ENCODE data around the gene APBA1. TPM values are rescaled to one million over a fixed set of nuclear protein-coding genes. Genes with fewer than 3 reads are reported as not detected.

The APBA1 gene
- total RNA-seq, 1 donor from 2014 or later = 5.9 TPM

DNA sequence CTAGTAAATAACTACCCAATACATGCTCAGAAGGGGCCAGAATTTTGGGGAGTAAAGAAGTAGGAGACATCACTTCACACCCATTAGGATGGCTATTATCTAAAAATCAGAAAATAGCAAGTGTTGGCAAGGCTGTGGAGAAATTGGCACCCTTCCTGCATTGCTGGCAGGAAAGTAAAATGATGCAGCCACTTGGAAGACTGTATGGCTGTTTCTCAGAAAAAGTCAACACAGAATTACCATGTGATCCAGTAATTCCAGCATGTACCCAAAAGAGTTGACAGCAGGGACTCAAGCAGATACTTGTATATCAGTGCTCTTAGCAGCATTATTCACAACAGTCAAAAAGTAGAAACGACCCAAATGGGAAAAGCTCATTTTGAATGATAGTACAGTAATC is 107.6 kb downstream of the APBA1 start:
- Histone ChIP-seq H3K9me3 (ENCODE audit: insufficient read depth, low read depth, low read length) (no peaks in the 10 kb centered on the region), H3K27me3 (ENCODE audit: insufficient read depth, low read length) (no peaks in the 10 kb centered on the region), H4K20me1 (ENCODE audit: insufficient read depth, low read length) (no peaks in the 10 kb centered on the region), H3K9ac (ENCODE audit: low read length) (no peak overlapping the region), H2AFZ (ENCODE audit: low read depth, low read length) (no peak overlapping the region), H3K36me3 (ENCODE audit: insufficient read depth, low read length) (no peaks in the 10 kb centered on the region), H3K27ac (ENCODE audit: low read depth, low read length) (no peak overlapping the region), H3K79me2 (ENCODE audit: insufficient read depth, low read length) (no peaks in the 10 kb centered on the region), H3K4me2 (ENCODE audit: low read length) (no peak overlapping the region), H3K4me1 (ENCODE audit: insufficient read depth, low read length) (peaks cover 9% of the 10 kb centered on the region), H3K4me3 (ENCODE audit: insufficient read depth, low read depth, low read length) (no peak overlapping the region)
- no peak overlapping the region for H3K4me3 Mint-ChIP-seq (ENCODE audit: unreplicated experiment)
- peaks cover 18% of the 10 kb centered on the region for H3K27me3 Mint-ChIP-seq (ENCODE audit: low read depth, unreplicated experiment)
- TF ChIP-seq, protein P1, sequence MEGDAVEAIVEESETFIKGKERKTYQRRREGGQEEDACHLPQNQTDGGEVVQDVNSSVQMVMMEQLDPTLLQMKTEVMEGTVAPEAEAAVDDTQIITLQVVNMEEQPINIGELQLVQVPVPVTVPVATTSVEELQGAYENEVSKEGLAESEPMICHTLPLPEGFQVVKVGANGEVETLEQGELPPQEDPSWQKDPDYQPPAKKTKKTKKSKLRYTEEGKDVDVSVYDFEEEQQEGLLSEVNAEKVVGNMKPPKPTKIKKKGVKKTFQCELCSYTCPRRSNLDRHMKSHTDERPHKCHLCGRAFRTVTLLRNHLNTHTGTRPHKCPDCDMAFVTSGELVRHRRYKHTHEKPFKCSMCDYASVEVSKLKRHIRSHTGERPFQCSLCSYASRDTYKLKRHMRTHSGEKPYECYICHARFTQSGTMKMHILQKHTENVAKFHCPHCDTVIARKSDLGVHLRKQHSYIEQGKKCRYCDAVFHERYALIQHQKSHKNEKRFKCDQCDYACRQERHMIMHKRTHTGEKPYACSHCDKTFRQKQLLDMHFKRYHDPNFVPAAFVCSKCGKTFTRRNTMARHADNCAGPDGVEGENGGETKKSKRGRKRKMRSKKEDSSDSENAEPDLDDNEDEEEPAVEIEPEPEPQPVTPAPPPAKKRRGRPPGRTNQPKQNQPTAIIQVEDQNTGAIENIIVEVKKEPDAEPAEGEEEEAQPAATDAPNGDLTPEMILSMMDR (IDR thresholded peaks at IDR 0.05; ENCODE audit: insufficient read depth, low read depth, low read length) = no peak
- no peak for TF ChIP-seq EZH2 (IDR thresholded peaks at IDR 0.05; ENCODE audit: insufficient read depth, low read length)
- FAIRE-seq (peak; percentile 74), DNase-seq (ENCODE audit: low read depth) (no peak)
- H3K9me3 Mint-ChIP-seq (ENCODE audit: unreplicated experiment) = no peaks in the 10 kb centered on the region
- no peak overlapping the region for H3K27ac Mint-ChIP-seq (ENCODE audit: unreplicated experiment)
- H3K36me3 Mint-ChIP-seq (ENCODE audit: low read depth, unreplicated experiment) = no peaks in the 10 kb centered on the region
- H3K4me1 Mint-ChIP-seq (ENCODE audit: low read depth, unreplicated experiment) = peaks cover 3% of the 10 kb centered on the region

DNA sequence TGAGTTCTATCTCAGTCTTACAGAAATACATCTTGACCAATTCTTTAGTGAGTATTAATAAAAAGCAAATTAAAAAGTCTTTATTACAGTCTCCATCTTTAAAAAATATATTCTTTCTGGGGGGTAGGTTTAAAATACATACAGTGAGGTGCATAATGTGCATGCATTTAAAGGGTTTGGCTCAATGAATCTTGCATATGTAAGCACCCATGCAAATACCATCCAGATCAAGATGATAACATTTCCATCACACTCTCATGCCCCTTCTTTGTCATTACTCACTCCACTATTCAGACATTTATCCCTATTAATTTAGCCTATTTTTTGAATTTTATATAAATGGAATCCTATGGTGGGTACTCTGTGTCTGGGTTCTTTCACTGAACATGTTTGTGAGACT is 113.0 kb downstream of the APBA1 start:
- H3K36me3 ChIP-seq (ENCODE audit: insufficient read depth, low read length) = no peaks in the 10 kb centered on the region
- no peak overlapping the region for H3K27ac Mint-ChIP-seq (ENCODE audit: unreplicated experiment)
- H3K9me3 Mint-ChIP-seq (ENCODE audit: unreplicated experiment) = no peaks in the 10 kb centered on the region
- no peaks in the 10 kb centered on the region for H3K27me3 ChIP-seq (ENCODE audit: insufficient read depth, low read length)
- H3K4me1 ChIP-seq (ENCODE audit: insufficient read depth, low read length) = peaks cover 12% of the 10 kb centered on the region
- FAIRE-seq = no peak
- peaks cover 3% of the 10 kb centered on the region for H3K4me1 Mint-ChIP-seq (ENCODE audit: low read depth, unreplicated experiment)
- H3K9me3 ChIP-seq (ENCODE audit: insufficient read depth, low read depth, low read length) = no peaks in the 10 kb centered on the region
- H3K4me3 ChIP-seq (ENCODE audit: insufficient read depth, low read depth, low read length) = no peak overlapping the region
- H3K4me2 ChIP-seq (ENCODE audit: low read length) = no peak overlapping the region
- no peaks in the 10 kb centered on the region for H3K36me3 Mint-ChIP-seq (ENCODE audit: low read depth, unreplicated experiment)
- TF ChIP-seq, protein P1 (IDR thresholded peaks at IDR 0.05; ENCODE audit: insufficient read depth, low read depth, low read length) = no peak
- no peak for TF ChIP-seq EZH2 (IDR thresholded peaks at IDR 0.05; ENCODE audit: insufficient read depth, low read length)
- no peaks in the 10 kb centered on the region for H4K20me1 ChIP-seq (ENCODE audit: insufficient read depth, low read length)
- H3K9ac ChIP-seq (ENCODE audit: low read length) = no peak overlapping the region
- peaks cover 10% of the 10 kb centered on the region for H3K27me3 Mint-ChIP-seq (ENCODE audit: low read depth, unreplicated experiment)
- H3K27ac ChIP-seq (ENCODE audit: low read depth, low read length) = no peak overlapping the region
- H3K4me3 Mint-ChIP-seq (ENCODE audit: unreplicated experiment) = no peak overlapping the region
- H2AFZ ChIP-seq (ENCODE audit: low read depth, low read length) = no peak overlapping the region
- no peaks in the 10 kb centered on the region for H3K79me2 ChIP-seq (ENCODE audit: insufficient read depth, low read length)
- DNase-seq (ENCODE audit: low read depth) = no peak

DNA sequence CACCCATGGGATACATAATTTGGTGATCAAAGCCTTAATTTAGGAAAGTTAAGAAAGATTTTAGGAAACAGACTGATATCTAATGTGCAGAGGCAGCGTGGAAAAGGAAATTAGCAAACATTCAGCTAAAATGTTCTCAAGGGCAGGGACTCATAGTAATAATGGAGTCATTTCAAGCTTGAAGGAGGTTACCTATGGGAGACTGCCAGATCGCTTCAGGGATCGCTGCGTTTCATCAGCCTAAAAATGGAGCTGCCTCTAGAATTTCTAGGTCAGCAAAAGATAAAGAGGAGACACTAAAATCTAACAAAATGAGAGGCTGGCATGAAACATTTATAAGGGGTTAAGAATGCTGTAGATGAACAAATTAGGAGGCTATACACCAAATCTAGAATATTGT is 115.5 kb downstream of the APBA1 start:
- Histone ChIP-seq H3K9ac (ENCODE audit: low read length) (no peak overlapping the region), H3K27ac (ENCODE audit: low read depth, low read length) (no peak overlapping the region), H3K79me2 (ENCODE audit: insufficient read depth, low read length) (no peaks in the 10 kb centered on the region), H3K36me3 (ENCODE audit: insufficient read depth, low read length) (no peaks in the 10 kb centered on the region), H2AFZ (ENCODE audit: low read depth, low read length) (no peak overlapping the region), H3K4me2 (ENCODE audit: low read length) (no peak overlapping the region), H3K4me1 (ENCODE audit: insufficient read depth, low read length) (peaks cover 12% of the 10 kb centered on the region), H3K9me3 (ENCODE audit: insufficient read depth, low read depth, low read length) (no peaks in the 10 kb centered on the region), H4K20me1 (ENCODE audit: insufficient read depth, low read length) (no peaks in the 10 kb centered on the region), H3K4me3 (ENCODE audit: insufficient read depth, low read depth, low read length) (no peak overlapping the region), H3K27me3 (ENCODE audit: insufficient read depth, low read length) (no peaks in the 10 kb centered on the region)
- peaks cover 5% of the 10 kb centered on the region for H3K27me3 Mint-ChIP-seq (ENCODE audit: low read depth, unreplicated experiment)
- DNase-seq (ENCODE audit: low read depth) (no peak), FAIRE-seq (no peak)
- H3K27ac Mint-ChIP-seq (ENCODE audit: unreplicated experiment) = no peak overlapping the region
- H3K4me1 Mint-ChIP-seq (ENCODE audit: low read depth, unreplicated experiment) = peaks cover 3% of the 10 kb centered on the region
- H3K36me3 Mint-ChIP-seq (ENCODE audit: low read depth, unreplicated experiment) = no peaks in the 10 kb centered on the region
- H3K9me3 Mint-ChIP-seq (ENCODE audit: unreplicated experiment) = no peaks in the 10 kb centered on the region
- no peak overlapping the region for H3K4me3 Mint-ChIP-seq (ENCODE audit: unreplicated experiment)
- no peak for TF ChIP-seq EZH2 (IDR thresholded peaks at IDR 0.05; ENCODE audit: insufficient read depth, low read length)
- TF ChIP-seq, protein P1 (IDR thresholded peaks at IDR 0.05; ENCODE audit: insufficient read depth, low read depth, low read length) = no peak

Data from astrocyte (in vitro differentiated cells and primary cell).